CD4-positive, alpha-beta T cell treated with Interleukin-10 for 1 hour (primary cell): ENCODE results near the gene SEC14L6.
A peak's percentile ranks its signal among the peaks of the same experiment; 100 is the strongest.
"Not testable (repeated sequence)": the region's sequence is repeated elsewhere in the genome, so short reads cannot be mapped to it uniquely, and the experiment has no call there.

Source experiments
- DNase-seq: peaks from one replicate; pipeline ENCODE4 v3.0.0-alpha.2; 2020

SEC14L6 gene

DNA sequence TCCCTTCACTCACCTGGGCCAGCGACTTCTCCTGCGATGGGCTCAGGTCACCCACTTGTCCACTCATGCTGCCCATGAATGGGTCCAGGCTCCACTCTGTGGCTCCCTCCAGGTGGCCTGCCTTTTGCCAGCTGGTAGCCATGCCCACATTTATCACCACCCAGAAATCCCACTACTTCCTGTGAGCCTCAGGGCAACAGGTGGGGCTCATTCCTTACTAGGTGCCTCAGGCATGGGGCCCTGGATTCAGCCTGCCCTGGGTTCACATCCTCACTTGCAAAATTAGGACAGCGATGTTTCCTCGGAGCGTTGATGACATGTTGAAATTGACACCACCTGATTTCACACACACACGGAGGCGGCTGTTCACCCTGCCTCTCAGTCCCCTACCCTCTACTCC is at the start of gene SEC14L6:
SEC14L6 (minus strand) TSS at position 126 of the 400 bp plus-strand sequence; CDS start at position 67, 59 bp downstream.
- no peak for DNase-seq

DNA sequence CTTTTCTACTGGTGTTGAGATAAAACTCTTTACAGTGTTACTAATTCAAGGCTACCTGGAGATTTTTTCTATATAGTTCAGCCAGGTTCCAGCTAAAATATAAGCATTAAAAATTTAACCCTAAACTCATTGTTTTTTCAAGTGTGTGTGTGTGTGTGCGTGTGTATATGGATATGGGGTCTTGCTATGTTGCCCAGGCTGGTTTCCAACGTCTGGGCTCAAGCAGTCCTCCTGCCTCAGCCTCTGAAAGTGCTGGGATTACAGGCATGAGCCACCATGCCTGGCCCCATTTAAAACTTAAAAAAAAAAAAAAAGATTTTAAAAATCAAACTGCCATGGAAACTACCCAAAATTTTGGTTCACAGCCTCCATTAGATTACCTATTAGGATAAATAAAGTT is 49.7 kb upstream of the SEC14L6 start:
- DNase-seq, result no peak

DNA sequence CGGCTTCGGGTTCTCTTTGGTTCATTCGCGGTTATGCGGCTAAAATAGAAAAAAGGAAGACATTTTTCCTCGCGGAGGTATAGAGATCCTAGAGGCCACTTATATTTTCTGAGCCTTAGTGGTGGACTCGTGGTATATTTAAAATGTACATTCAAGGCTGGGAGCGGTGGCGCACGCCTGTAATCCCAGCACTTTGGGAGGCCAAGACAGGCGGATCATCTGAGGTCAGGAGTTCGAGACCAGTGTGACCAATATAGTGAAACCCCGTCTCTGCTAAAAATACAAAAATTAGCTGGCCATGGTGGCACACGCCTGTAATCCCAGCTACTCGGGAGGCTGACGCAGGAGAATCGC is 45.8 kb upstream of the SEC14L6 start:
- DNase-seq, result not testable (repeated sequence)

DNA sequence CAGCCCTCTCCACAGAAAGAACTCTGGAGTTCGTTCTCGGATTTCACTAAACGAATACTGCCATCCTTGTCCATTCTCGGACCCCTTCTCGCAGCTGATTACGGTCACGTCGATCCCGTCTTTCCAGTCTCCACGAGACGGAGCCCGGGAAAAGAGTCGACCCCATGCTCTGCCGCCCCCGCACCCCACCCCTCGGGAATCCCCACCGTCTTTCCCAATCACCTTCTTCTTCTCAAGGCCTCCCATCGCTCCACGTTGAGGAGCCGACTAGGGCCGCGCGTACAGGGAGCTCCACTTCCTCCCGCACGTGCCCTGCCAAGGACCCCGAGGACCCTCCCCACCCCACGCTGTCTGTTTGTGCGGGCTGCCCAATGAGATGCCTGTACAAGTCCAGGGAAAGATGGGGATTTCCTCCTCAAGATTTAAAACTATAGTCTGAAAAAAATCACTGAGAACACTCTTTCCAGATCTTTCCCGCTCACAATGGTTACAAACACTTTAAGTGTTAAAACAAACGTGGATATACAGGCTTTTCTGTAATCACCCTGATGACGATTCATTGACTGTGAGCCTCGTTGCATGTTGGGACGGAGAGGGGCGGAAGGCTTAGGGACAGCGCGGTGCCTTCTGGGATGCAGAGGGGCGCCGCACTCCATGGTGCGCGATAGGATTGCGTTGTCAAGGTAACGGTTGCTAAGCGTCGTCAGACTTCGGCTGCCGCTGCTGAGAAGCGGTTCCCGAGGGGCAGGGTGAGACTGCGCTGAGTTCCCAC is 45.2 kb upstream of the SEC14L6 start, which contains the start of gene PES1:
PES1 (minus strand) TSS at position 323 of the 772 bp plus-strand sequence; CDS start at position 246, 77 bp downstream.
- peak; percentile 98 for DNase-seq

DNA sequence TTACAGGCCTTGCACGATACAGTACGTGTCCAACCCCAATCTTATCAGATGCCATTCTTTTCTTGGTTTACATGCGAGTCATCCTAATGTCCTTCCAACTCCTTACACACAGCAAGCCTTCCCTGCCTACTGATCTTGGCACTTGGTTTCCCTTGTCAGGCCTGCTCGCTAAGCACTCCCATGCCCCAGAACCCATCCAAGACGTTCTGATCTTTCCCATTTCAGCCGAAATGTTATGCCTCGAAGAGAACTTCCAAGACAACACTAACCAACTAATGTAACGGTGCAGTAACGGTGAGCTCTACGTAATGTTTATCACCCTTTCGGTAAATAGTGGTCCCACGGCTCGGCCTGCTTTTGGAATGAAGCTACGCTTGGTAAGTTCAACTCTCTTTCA is 44.6 kb upstream of the SEC14L6 start:
- DNase-seq, result no peak

DNA sequence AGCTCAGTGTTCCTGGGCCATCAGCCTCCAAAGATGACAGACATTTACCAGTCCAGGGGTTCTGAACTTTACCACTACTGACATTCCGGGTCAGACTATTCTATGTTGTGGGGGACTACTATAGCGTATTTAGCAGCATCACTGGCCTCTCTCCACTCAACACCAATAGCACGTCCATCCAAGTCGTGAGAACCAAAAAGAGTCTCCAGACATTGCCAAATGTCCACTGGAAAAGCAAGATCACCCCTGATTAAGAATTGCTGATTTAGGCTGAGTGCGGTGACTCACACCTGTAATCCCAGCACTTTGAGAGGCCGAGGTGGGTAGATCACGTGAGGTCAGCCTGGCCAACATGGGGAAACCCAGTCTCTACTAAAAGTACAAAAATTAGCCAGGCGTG is 39.9 kb upstream of the SEC14L6 start:
- no peak for DNase-seq

DNA sequence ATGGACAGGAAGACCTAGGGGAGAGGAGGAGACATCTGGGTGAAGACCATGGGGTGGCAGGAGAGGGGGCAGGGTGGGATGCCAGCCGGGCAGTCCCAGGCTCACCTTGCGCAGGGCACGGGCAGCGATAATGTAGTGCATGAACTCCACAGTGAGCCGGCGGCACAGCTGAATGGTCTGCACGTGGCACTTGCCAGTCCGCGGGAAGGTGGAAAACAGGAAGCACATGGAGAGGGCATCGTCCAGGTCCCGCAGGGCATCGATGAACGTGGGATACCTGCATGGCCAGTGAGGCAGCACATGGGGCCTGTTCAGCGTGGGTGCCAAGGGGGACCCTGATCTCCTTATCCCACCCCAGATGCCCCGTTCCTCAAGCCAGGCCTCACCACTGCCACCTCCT is 37.9 kb upstream of the SEC14L6 start:
- no peak for DNase-seq

DNA sequence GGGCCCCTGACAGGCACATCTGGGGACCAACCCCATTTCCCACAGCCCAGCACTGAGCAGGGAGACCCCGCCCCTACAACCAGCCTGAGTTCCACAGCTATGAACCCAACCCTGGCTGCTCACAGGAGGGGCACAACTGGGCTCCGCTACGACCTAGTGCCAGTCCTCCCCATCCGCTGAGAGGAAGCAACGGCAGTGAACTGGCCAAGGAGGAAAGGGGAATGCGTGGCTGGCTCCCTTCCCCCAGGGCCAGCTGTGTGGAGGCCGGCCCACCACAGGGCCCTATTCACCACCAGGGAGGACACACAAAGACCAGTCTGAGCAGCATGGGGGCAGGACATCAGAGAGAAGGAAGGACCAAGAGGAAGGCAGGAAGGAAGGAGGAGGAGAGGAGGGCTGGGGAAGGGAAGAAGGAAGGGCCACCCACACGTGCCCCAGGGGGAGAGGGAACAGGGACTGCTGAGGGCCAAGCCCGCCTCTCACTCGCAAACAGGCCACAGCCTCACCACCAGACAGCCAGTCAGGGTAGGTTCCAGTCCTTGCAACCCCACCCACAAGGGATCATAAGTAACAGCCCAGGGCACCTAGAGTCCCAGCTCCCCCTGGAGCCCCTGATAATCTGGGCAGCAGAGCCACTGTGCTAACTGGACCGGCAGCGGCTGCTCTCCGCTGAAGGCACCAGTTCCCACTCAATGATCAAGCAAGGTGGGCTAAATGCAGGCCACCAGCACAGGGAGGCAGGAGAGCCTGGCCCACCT is 36.4 kb upstream of the SEC14L6 start:
- DNase-seq, result no peak

DNA sequence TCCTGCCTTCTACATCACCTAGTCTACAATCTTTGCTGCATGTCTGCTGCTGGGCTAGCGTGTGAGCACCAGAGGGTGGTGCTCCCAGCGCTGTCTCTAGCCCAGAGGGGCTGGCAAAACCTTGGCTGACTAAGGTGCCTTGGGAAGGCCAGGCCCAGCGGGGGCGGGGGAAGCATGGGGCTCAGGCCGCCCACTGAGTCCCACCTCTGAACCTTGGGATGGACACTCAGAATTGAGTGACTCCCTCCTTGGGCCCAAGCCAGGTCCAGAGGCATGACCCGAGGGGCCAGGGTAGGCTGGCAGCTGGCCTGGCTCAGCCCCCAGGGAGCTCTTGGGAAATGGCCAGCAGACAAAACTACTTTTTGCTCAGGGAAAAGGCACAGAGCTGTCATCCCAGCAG is 35.5 kb upstream of the SEC14L6 start:
- no peak for DNase-seq

DNA sequence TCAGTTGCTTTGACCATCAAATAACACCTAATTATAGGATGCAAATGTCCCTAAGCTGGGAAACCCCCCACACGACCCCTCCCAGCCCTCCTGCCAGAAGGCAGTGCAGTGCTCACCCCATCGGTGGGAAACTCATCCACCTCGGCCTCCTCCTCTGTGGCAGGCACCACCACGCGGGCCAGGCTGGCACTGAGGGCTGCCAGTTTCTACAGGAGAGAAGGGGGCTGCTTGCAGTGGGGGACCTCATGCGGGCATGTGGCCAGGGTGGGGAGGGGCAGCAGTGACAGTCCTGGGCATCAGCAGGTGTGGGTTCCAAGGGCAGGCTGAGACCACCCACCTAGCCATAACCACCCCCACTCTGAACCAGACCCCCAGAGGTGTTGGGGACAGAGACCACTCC is 34.4 kb upstream of the SEC14L6 start:
- no peak for DNase-seq

DNA sequence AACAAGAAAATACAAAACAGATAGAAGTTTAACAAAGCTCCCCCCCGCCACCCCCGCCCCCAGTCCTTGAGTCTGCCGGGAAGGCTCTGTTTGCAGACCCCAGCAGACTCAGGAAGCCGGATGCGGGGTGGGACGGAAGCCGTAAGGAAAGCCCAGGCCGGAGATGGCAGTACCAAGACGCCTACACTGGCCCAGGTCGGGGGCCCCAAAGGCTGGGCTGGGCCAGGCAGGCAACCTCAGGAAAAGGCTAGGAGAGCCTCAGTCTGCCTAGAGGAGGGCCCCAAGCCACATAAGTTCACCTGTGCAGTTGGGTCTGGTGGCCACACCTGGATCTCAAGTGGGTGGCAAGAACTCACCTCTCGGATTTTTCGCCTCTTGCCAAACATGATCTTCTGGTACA is 31.9 kb upstream of the SEC14L6 start:
- no peak for DNase-seq

DNA sequence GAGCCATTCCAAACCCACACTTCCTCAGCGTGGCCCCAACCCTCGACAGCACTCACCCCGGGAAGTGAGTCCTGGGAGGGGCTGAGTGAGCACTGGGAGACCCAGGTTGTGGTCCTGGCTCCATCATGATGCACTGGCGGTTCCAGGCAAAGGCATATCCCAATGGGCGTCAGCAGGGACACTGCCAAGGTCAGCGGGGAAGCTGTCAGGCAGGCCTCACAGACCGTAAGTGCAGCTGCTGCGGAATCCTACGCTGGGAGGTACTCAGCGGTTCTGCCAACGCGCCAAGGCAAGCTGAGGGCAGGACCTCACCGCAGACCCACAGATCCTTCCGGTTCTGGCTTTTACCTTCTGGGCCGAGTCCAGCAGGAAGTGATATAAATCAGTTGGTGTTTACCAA is 29.3 kb upstream of the SEC14L6 start:
- DNase-seq, result no peak

DNA sequence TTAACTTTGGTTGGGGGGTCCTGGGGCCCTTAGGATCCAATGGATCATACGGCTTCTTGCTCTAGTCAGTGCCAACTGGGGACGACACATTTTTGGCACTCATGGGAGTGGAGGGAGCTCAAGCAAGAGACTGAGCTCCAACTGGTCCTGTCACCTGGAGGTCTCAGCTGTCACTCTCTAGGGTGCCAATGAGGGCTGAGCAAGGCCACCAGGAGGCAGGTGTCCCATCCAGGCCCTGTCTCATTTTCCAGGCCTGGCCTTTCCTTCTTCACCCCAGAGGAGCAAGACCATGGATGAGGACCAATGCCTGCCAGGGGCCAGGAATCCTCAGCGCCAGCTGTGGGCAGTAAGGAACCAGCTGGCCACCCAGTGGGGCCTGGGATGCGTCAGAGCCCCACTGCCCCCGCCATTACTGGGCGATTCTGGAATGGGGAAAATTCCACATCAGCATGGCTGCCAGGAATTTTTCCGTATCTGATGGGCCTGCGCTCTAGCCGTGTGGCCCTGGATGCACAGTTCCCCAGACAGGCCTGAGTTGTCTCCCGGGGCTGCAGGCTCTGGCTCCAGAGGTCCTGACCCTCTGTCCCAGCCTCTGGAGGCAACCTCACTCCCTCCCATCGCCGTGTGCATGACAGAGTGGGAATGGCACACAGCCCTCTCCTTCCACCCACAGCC is 28.6 kb upstream of the SEC14L6 start:
- no peak for DNase-seq

DNA sequence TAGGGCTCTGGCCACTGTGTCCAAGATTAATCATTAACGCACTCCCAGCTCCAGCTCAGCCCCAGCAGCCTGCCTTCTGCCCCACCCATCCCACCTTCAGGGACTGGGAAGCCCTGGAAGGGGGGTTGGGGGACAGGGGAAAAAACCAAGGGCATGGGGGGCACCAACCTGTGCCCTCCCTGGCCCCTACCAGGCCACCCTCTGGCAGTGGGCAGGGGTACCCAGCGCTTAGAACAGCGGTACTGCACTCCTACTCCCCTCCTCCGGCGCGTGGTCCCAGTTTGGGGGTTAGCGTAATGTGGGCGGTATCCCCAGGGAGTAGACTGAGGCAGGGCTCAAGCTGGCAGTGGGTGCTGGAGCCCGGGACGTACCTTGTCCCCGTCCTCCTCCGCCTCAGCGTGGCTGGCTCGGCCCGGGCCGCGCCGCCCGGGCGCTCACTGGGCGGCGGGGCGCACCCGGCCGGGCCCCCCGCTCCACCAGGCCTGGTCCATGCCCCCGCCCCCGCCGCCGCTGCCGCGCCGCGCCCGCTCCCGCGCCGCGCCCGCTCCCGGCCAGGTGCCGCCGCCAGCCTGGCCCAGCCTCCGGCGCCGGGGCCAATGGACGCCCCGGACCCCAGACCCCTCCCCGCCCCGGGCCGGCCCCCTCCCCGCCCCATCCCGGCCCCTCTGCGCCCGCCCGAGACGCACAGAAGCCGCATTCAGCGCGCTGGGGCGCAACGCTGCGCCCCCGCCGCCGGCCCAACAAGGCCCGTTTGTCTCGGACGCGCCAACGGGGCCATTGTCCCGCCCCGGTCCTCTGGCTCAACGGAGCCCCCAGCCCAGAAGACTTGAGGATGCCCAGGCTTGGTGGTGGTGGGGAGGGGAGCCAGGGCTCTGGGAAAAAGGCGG is 27.8 kb upstream of the SEC14L6 start, which contains the start of gene GAL3ST1:
GAL3ST1 (minus strand) TSS at position 571 of the 887 bp plus-strand sequence. CDS start 17,273 bp downstream, outside the sequence.
- DNase-seq, result no peak

DNA sequence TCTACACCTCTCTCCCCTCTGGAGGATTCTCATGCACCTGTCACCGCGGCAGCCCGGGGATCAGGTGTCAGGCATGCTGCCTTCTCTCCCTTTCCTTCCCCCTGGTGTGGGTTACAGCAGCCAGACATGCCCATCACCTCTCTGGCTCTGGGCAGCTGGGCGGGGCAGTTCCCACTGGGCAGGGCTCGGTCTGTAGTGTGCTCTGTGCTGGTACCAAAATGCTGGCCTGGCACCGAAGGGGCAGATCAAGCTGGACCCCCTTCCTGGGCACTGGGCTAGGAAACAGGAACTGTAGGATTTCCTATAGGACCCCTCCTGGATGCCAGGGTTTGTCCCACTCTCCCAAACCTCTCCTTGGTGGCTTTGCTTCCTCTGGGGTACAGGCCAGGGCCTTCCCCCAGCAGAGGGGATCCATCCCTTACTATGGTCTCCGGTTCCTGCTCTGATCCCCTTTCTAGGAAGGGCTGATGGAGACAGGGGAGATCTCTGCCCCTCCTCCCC is 27.1 kb upstream of the SEC14L6 start:
- no peak for DNase-seq

DNA sequence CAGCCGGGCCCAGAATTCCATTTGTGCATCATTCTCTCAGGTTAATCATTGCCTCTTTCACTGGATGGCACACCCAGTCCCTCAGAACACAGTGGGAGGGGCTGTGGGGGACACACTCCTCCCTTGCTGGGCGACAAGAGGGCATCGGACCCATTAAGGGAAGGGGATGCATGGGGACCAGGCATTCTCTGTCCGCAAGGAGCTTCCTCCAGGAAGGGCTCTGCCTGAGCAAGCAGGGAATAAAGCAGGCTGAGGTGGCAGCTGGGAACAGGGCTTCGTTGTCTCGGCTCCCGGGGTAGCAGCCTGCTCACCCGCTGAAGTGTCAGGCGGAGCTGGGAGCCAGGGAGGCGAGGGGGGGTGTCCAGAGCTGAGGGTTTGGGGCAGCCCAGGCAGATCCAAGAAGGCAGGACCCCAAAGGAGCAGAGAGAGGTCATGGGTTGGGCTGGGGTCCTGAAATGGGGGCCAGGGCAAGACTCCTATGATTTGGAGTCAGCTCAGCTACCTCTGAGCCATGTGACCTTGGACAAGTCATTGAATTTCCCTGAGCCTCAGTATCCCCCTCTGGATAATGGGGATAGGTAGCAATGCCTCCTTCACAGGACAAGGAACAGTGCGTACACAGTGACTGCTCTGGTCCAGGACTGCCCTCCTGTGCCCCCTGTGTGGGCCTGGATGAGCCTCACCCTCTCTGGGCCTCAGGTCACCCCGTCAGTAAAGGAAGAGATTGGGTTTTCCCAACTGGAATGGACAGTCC is 26.5 kb upstream of the SEC14L6 start:
- DNase-seq, result no peak

DNA sequence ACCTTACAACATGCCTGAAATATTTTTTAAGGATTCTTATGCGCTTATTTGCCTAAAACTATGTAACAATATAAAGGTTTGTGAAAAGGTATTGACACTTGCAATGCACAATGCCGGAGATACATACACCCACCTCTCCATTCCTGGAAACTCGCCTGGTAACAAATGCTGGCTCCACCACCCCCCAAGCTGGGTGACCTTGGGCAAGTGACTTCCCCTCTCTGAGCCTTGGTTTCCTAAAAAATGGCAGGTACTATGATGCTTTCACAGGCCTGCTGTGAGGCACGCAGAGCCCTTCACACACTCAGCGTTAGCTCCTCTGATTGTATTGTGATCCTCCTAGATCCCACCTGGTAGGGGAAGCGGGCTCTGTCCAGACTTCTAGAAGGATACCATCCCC is 25.7 kb upstream of the SEC14L6 start:
- DNase-seq, result no peak

DNA sequence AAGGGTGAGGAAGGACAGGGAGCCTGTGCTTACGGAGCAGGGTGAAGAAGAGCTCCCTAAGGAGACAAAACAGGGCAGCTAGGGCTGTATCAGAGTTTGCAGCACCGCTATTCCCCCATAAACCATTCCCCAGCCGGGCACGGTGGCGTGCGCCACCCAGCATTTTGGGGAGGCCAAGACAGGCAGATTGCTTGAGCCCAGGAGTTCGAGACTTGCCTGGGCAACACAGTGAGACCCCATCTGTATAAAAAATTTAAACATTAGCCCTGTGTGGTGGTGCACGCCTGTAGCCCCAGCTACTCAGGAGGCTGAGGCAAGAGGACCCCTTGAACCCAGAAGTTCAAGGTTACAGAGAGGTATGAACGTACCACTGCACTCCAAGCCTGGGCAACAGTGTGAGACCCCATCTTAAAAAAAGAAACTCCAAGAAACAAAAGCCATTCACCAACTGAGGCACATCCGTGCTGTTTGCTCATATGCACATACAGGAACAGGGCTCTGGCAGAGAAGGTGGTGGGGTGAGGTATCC is 23.2 kb upstream of the SEC14L6 start:
- no peak for DNase-seq

DNA sequence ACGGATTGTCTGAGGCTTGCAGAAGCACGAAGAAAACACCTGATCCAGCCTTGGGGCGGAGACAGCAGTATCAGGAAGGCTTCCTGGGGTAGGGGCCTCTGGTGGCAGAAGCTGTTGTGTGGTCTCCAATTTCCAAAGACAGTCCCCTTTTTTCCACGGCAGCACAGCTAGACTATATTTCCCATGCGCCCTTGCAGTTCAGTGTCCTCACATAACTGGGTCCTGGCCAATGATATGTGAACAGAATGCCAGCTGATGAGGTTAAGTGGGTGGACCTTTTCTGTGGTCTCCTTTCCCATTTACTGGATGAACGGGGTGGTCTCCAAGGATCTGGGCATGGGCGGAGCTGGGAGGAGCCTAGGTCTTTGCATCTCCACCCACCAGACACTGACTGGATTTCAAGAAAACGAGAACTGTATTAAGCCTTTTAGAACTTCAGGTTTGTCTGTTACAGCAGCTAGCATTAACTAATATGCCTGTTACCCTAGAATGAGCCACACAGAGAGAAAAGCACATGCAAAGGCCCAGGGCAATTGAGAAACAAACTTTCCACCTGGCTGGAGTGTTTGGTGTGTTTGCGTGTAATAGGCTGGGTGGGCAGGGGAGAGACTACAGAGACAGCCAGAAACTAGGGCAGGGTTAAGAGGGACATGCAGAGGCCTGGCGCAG is 21.7 kb upstream of the SEC14L6 start:
- no peak for DNase-seq

DNA sequence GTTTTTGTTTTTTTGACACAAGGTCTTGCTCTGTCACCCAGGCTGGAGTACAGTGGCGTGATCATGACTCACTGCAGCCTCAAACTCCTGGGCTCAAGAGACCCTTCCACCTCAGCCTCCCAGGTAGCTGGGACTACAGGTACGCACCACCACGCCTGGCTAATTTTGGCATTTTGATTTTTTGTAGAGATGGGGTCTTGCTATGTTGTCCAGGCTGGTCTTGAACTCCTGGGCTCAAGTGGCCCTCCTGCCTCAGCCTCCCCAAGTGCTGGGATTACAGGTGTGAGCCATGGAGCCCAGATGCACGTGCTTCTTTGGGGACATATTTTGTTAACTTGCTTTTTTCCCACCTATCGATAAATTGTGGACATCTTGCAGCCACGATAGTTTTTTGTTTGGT is 20.7 kb upstream of the SEC14L6 start:
- DNase-seq, result not testable (repeated sequence)

DNA sequence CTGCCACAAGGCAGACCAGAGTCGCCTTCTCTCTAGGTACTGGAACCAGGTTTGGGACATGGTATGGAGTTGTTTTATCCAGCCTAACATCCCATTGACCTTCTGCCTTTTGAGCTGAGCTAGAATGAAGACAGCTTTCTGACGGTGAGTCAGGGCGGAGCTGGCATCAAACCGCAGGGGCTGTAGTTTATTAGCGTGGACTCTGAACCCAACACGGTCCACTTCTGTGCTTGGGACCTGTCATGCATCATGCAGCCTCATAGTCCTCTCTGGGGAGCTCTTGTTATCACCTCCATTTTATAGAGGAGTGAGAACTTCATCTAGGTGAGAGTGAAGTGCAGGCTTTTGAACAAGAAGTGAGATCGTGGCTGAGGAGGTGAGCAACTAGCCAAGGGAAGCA is 19.6 kb upstream of the SEC14L6 start:
- no peak for DNase-seq
